ENCODE data around the gene WBP4.
"Not testable (repeated sequence)": the region's sequence is repeated elsewhere in the genome, so short reads cannot be mapped to it uniquely, and the experiment has no call there.

The WBP4 gene

DNA sequence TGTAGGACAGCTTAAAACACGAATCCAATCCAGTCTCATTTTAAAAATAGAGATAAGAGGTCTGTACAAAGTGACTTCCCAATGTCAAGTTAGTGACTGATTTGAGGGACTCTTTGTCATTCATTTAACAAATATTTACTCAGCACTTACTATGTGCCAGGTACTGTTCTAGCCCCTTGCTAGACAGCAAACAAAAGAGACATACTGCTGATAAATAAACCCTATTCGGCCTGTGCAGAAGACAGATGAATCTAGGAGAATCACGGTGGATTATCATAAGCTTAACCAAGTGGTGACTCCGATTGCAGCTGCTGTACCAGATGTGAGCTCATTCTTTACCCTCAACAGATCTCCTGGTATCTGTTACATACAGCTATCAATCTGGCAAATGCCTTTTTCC, 35.8 kb upstream of the WBP4 start:
- Histone ChIP-seq H3K4me1 (ENCODE audit: control insufficient read depth in 2 of 2, insufficient read depth in 2 of 2, low read length in 2 of 2) (peaks cover 0 to 15% of the 10 kb centered on the region in 2 donors), H3K36me3 (ENCODE audit: control insufficient read depth in 2 of 2, insufficient read depth in 2 of 2, low read length in 2 of 2) (peaks cover 0 to 2% of the 10 kb centered on the region in 2 donors), H3K9me3 (ENCODE audit: control insufficient read depth in 2 of 2, low read length in 2 of 2) (no peaks in the 10 kb centered on the region), H3K27me3 (ENCODE audit: control insufficient read depth in 2 of 2, insufficient read depth in 2 of 2, low read length in 2 of 2) (no peaks in the 10 kb centered on the region), H3K4me3 (ENCODE audit: low read length in 2 of 2) (no peak overlapping the region), H3K9ac (ENCODE audit: low read depth in 1 of 2, low read length in 2 of 2) (no peak overlapping the region), H3K27ac (ENCODE audit: low read depth in 2 of 2, low read length in 2 of 2) (no peak overlapping the region)

DNA sequence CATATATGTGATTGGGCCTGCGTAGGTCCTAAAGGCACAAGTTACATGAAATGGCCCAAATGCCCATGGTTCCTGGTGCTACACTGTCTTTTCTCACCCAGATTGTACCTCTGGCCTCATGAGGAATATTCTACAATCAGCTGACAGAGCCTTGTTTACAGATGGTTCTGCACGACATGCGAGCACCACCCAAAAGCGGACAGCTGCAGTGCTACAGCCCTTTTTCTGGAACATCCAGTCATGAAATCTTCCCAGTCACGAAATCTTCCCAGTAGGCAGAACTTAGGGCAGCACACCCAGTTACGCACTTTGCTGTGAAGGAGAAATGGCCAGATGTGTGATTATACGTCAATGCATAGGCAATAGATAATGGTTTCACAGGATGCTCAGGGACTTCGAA, 34.5 kb upstream of the WBP4 start:
- H3K36me3 ChIP-seq (ENCODE audit: control insufficient read depth in 2 of 2, insufficient read depth in 2 of 2, low read length in 2 of 2), result peaks cover 0 to 2% of the 10 kb centered on the region in 2 donors
- H3K27me3 ChIP-seq (ENCODE audit: control insufficient read depth in 2 of 2, insufficient read depth in 2 of 2, low read length in 2 of 2), result no peaks in the 10 kb centered on the region
- H3K9me3 ChIP-seq (ENCODE audit: control insufficient read depth in 2 of 2, low read length in 2 of 2), result no peaks in the 10 kb centered on the region
- H3K9ac ChIP-seq (ENCODE audit: low read depth in 1 of 2, low read length in 2 of 2), result no peak overlapping the region
- no peak overlapping the region for H3K27ac ChIP-seq (ENCODE audit: low read depth in 2 of 2, low read length in 2 of 2)
- H3K4me3 ChIP-seq (ENCODE audit: low read length in 2 of 2), result no peak overlapping the region
- peaks cover 0 to 7% of the 10 kb centered on the region in 2 donors for H3K4me1 ChIP-seq (ENCODE audit: control insufficient read depth in 2 of 2, insufficient read depth in 2 of 2, low read length in 2 of 2)

DNA sequence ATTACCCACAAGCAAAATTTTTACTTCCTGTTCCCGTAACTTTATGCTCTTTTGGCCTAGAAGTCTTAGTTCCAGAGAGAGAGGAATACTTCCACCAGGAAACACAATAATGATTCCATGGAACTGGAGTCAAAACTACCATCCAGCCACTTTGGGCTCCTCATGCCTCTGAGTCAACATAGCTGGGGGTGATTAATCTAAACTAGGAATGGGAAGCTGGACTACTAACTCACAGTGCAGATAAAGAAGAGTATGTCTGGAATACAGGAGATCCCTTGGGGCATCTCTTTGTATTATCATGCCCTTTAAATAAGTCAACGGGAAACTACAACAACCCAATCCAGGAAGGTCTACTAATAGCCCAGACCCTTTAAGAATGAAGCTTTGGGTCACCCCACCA, 33.3 kb upstream of the WBP4 start:
- Histone ChIP-seq H3K9me3 (ENCODE audit: control insufficient read depth in 2 of 2, low read length in 2 of 2) (no peaks in the 10 kb centered on the region), H3K9ac (ENCODE audit: low read depth in 1 of 2, low read length in 2 of 2) (no peak overlapping the region), H3K27me3 (ENCODE audit: control insufficient read depth in 2 of 2, insufficient read depth in 2 of 2, low read length in 2 of 2) (no peaks in the 10 kb centered on the region), H3K27ac (ENCODE audit: low read depth in 2 of 2, low read length in 2 of 2) (no peak overlapping the region), H3K36me3 (ENCODE audit: control insufficient read depth in 2 of 2, insufficient read depth in 2 of 2, low read length in 2 of 2) (peaks cover 0 to 2% of the 10 kb centered on the region in 2 donors), H3K4me1 (ENCODE audit: control insufficient read depth in 2 of 2, insufficient read depth in 2 of 2, low read length in 2 of 2) (peaks cover 0 to 3% of the 10 kb centered on the region in 2 donors), H3K4me3 (ENCODE audit: low read length in 2 of 2) (no peak overlapping the region)

DNA sequence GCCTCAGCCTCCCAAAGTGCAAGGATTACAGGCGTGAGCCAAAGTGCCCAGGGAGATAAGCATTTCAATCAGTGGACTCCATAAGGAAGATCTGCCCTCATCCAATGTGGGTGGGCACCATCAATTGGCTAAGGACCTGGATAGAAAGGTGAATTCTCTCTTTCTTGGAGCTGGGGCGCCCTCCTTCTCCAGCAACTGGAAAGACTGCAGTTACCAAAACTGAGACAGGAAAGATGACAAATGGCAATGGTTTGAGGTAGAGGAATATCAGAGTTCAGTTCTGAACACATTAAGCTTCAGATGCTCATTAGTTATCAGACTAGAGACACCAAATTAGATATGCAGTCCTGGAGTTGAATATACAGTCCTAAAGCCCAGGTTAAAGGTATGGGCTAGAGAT, 31.7 kb upstream of the WBP4 start:
- peaks cover 0 to 2% of the 10 kb centered on the region in 2 donors for H3K36me3 ChIP-seq (ENCODE audit: control insufficient read depth in 2 of 2, insufficient read depth in 2 of 2, low read length in 2 of 2)
- H3K27me3 ChIP-seq (ENCODE audit: control insufficient read depth in 2 of 2, insufficient read depth in 2 of 2, low read length in 2 of 2), result no peaks in the 10 kb centered on the region
- H3K4me3 ChIP-seq (ENCODE audit: low read length in 2 of 2), result no peak overlapping the region
- H3K9ac ChIP-seq (ENCODE audit: low read depth in 1 of 2, low read length in 2 of 2), result no peak overlapping the region
- H3K9me3 ChIP-seq (ENCODE audit: control insufficient read depth in 2 of 2, low read length in 2 of 2), result no peaks in the 10 kb centered on the region
- H3K27ac ChIP-seq (ENCODE audit: low read depth in 2 of 2, low read length in 2 of 2), result no peak overlapping the region
- peaks cover 0 to 3% of the 10 kb centered on the region in 2 donors for H3K4me1 ChIP-seq (ENCODE audit: control insufficient read depth in 2 of 2, insufficient read depth in 2 of 2, low read length in 2 of 2)

DNA sequence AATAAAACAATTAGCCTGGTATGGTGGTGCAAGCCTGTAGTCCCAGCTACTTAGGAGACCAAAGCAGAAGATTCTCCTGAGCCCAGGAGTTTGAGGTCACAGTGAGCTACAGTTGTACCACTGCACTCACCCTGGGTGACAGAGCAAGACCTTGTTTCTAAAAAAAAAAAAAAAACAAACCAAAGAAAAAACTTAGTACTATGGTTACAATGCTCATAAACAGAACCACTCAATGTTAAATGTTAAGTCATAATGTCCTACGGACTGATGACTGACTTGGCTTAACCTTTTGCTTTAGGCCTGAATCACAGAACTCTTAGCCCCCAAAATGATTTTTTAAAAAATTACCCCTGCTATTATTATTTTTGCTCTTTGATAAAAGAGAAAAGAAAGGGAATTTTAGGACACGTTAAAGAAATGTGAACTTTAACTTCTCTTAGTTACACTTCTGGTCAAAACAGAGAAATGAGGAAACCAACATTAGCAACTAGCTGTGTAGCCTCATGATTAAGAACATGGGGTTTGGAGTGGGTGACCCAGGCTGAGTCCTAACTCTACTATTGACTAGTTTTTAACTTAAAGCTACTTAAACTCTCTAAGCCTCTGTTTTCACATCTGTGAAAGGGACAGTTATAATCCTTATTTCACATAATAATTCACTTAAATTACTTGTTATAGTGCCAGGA, 28.5 kb upstream of the WBP4 start:
- Histone ChIP-seq H3K4me1 (ENCODE audit: control insufficient read depth in 2 of 2, insufficient read depth in 2 of 2, low read length in 2 of 2) (no peaks in the 10 kb centered on the region), H3K4me3 (ENCODE audit: low read length in 2 of 2) (no peak overlapping the region)

DNA sequence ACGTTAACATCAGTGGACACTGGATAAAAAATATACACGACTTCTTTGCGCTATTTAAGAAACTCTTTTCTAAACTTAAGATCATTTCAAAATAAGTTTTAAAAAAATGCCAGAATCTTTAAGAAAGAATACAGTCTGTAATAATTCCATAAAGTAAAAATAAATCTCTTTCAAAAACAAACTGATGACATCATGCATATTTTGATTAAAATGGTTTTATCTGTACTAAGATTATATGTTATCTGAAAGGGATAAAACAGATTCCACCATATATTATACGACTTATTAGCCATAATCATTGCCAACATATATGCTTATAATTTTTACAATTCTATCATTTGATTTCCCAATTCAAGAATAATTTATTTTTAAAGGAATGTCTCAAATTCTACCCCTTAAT, 26.9 kb upstream of the WBP4 start:
- no peaks in the 10 kb centered on the region for H3K9me3 ChIP-seq (ENCODE audit: control insufficient read depth in 2 of 2, low read length in 2 of 2)
- no peaks in the 10 kb centered on the region for H3K36me3 ChIP-seq (ENCODE audit: control insufficient read depth in 2 of 2, insufficient read depth in 2 of 2, low read length in 2 of 2)

More for the DNA sequence above, 28.5 kb upstream of the WBP4 start:
- Histone ChIP-seq H3K9me3 (ENCODE audit: control insufficient read depth in 2 of 2, low read length in 2 of 2) (no peaks in the 10 kb centered on the region), H3K9ac (ENCODE audit: low read depth in 1 of 2, low read length in 2 of 2) (no peak overlapping the region), H3K36me3 (ENCODE audit: control insufficient read depth in 2 of 2, insufficient read depth in 2 of 2, low read length in 2 of 2) (no peaks in the 10 kb centered on the region), H3K27ac (ENCODE audit: low read depth in 2 of 2, low read length in 2 of 2) (no peak overlapping the region), H3K27me3 (ENCODE audit: control insufficient read depth in 2 of 2, insufficient read depth in 2 of 2, low read length in 2 of 2) (no peaks in the 10 kb centered on the region)

DNA sequence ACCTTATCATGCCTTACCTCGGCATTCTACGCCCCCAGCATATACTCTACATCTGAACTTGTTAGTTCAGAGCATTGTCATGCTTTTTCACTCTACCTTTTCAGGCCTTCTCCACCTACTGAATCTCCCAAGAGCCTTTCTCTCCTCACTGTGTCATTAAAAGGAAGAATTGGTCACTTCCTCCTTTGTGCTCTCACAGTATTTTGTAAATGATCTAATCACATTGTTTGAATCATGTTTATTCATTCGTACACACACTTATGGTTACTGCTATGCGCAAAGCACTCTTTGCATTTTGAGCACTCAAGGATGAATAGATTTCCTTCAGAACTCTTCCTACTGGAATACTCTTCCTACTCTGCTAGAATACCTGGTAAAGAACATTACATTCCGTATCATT, 26.4 kb upstream of the WBP4 start:
- Histone ChIP-seq H3K9ac (ENCODE audit: low read depth in 1 of 2, low read length in 2 of 2) (no peak overlapping the region), H3K4me1 (ENCODE audit: control insufficient read depth in 2 of 2, insufficient read depth in 2 of 2, low read length in 2 of 2) (no peaks in the 10 kb centered on the region), H3K9me3 (ENCODE audit: control insufficient read depth in 2 of 2, low read length in 2 of 2) (no peaks in the 10 kb centered on the region), H3K27ac (ENCODE audit: low read depth in 2 of 2, low read length in 2 of 2) (no peak overlapping the region), H3K4me3 (ENCODE audit: low read length in 2 of 2) (no peak overlapping the region), H3K36me3 (ENCODE audit: control insufficient read depth in 2 of 2, insufficient read depth in 2 of 2, low read length in 2 of 2) (no peaks in the 10 kb centered on the region), H3K27me3 (ENCODE audit: control insufficient read depth in 2 of 2, insufficient read depth in 2 of 2, low read length in 2 of 2) (no peaks in the 10 kb centered on the region)

More for the DNA sequence above, 26.9 kb upstream of the WBP4 start:
- no peaks in the 10 kb centered on the region for H3K27me3 ChIP-seq (ENCODE audit: control insufficient read depth in 2 of 2, insufficient read depth in 2 of 2, low read length in 2 of 2)
- no peak overlapping the region for H3K9ac ChIP-seq (ENCODE audit: low read depth in 1 of 2, low read length in 2 of 2)
- no peak overlapping the region for H3K4me3 ChIP-seq (ENCODE audit: low read length in 2 of 2)
- H3K27ac ChIP-seq (ENCODE audit: low read depth in 2 of 2, low read length in 2 of 2), result no peak overlapping the region
- H3K4me1 ChIP-seq (ENCODE audit: control insufficient read depth in 2 of 2, insufficient read depth in 2 of 2, low read length in 2 of 2), result no peaks in the 10 kb centered on the region

DNA sequence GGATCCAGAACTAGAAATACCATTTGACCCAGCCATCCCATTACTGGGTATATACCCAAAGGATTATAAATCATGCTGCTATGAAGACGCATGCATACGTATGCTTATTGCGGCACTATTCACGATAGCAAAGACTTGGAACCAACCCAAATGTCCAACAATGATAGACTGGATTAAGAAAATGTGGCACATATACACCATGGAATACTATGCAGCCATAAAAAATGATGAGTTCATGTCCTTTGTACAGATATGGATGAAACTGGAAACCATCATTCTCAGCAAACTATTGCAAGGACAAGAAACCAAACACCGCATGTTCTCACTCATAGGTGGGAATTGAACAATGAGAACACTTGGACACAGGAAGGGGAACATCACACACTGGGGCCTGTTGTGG, 24.8 kb upstream of the WBP4 start:
- H3K36me3 ChIP-seq (ENCODE audit: control insufficient read depth in 2 of 2, insufficient read depth in 2 of 2, low read length in 2 of 2); H3K9ac ChIP-seq (ENCODE audit: low read depth in 1 of 2, low read length in 2 of 2); H3K4me1 ChIP-seq (ENCODE audit: control insufficient read depth in 2 of 2, insufficient read depth in 2 of 2, low read length in 2 of 2); H3K9me3 ChIP-seq (ENCODE audit: control insufficient read depth in 2 of 2, low read length in 2 of 2); H3K4me3 ChIP-seq (ENCODE audit: low read length in 2 of 2); H3K27me3 ChIP-seq (ENCODE audit: control insufficient read depth in 2 of 2, insufficient read depth in 2 of 2, low read length in 2 of 2); H3K27ac ChIP-seq (ENCODE audit: low read depth in 2 of 2, low read length in 2 of 2): not testable (repeated sequence)

DNA sequence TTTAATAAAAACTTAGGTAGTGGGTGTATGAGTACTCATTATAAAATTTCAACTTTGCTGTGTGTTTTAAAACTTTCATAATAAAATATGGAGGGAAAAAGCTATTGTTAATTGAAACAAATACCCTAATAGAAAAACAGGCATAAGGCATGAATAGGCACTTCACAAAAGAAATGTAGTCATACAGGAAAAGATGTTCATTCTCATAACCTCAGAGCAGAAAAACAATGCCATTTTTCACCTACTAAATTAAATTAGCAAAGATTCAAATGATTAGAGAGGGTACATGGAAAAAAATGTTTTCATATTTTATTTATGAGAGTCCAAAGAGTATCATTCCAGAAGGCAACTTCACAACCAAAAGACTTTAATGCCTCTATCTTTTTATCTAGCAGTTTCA, 21.6 kb upstream of the WBP4 start:
- H3K4me3 ChIP-seq (ENCODE audit: low read length in 2 of 2), result no peak overlapping the region
- H3K36me3 ChIP-seq (ENCODE audit: control insufficient read depth in 2 of 2, insufficient read depth in 2 of 2, low read length in 2 of 2), result no peaks in the 10 kb centered on the region
- peaks cover 0 to 2% of the 10 kb centered on the region in 2 donors for H3K4me1 ChIP-seq (ENCODE audit: control insufficient read depth in 2 of 2, insufficient read depth in 2 of 2, low read length in 2 of 2)
- H3K27ac ChIP-seq (ENCODE audit: low read depth in 2 of 2, low read length in 2 of 2), result no peak overlapping the region
- H3K9ac ChIP-seq (ENCODE audit: low read depth in 1 of 2, low read length in 2 of 2), result no peak overlapping the region
- no peaks in the 10 kb centered on the region for H3K27me3 ChIP-seq (ENCODE audit: control insufficient read depth in 2 of 2, insufficient read depth in 2 of 2, low read length in 2 of 2)
- no peaks in the 10 kb centered on the region for H3K9me3 ChIP-seq (ENCODE audit: control insufficient read depth in 2 of 2, low read length in 2 of 2)

DNA sequence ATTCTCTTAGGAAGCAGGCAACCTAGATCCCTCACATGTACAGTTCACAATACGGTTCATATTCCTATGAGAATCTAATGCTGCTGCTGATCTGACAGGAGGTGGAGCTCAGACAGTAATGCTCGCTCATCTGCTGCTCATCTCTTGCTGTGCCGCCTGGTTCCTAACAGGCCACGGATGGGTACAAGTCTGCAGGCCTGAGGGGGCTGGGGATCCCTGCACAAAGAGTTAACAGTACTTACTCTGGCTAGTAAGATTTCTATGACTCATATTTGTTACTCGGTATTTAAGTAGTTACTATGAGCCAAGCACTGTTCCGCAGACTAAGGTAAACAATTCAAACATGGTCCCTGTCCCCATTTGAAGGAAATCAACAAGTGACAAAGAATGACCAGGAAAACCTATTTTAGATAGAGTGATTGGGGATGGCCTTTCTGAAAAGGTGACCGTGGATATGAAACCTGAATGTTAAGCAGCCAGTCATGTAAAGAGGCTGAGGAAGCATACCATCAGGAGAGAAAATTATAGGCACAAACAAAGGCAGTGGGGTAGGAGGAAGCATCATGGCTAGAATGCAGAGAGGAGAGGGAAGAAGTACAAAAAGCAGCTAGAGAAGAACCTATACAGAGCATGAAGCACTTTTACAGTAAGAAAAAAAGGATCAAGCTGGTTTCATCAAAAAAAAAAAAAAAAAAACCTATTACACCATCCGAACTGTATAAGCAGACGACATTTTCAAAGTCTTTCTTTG, 20.6 kb upstream of the WBP4 start:
- Histone ChIP-seq H3K27ac (ENCODE audit: low read depth in 2 of 2, low read length in 2 of 2) (no peak overlapping the region), H3K4me1 (ENCODE audit: control insufficient read depth in 2 of 2, insufficient read depth in 2 of 2, low read length in 2 of 2) (peaks cover 0 to 2% of the 10 kb centered on the region in 2 donors), H3K9me3 (ENCODE audit: control insufficient read depth in 2 of 2, low read length in 2 of 2) (no peaks in the 10 kb centered on the region), H3K36me3 (ENCODE audit: control insufficient read depth in 2 of 2, insufficient read depth in 2 of 2, low read length in 2 of 2) (no peaks in the 10 kb centered on the region), H3K27me3 (ENCODE audit: control insufficient read depth in 2 of 2, insufficient read depth in 2 of 2, low read length in 2 of 2) (no peaks in the 10 kb centered on the region), H3K4me3 (ENCODE audit: low read length in 2 of 2) (no peak overlapping the region), H3K9ac (ENCODE audit: low read depth in 1 of 2, low read length in 2 of 2) (no peak overlapping the region)

Measured in mucosa of rectum (tissue), 2 donors.